MCF 10A (cell line): ENCODE measurements around the gene SLC25A34. TPM values are rescaled to one million over a fixed set of nuclear protein-coding genes. Genes with fewer than 3 reads are reported as not detected.

Experiments
- BruUV-seq: library from RNA; stranded (reverse); fragments of 400-500 nt; replicated peaks from 2 replicates; lab custom pipeline; 2021; lab: Mats Ljungman, UMichigan
- CTCF ChIA-PET: fragments of 300-600 bp; sonication (Branson Sonifier 250); formaldehyde crosslinking; extraction: SDS; loops from one replicate; lab custom pipeline; 2021; ENCODE audit warnings: antibody characterized with exemption, inconsistent platforms; lab: Yijun Ruan, JAX
- POLR2A ChIA-PET: fragments of 300-600, 350-650 bp; sonication (Branson Sonifier 250); formaldehyde crosslinking; extraction: SDS; loops from one replicate; lab custom pipeline; 2020; ENCODE audit warnings: antibody characterized with exemption, inconsistent platforms; lab: Yijun Ruan, JAX
- DNase-seq: peaks from one replicate; pipeline ENCODE4 v3.0.0-alpha.2; 2018; ENCODE audit not compliant: unreplicated experiment
- H3K27ac Mint-ChIP-seq: one replicate; pipeline ENCODE4 v1.8.0; 2022; ENCODE audit warnings: mild to moderate bottlenecking, low read depth, mixed read lengths; ENCODE audit not compliant: unreplicated experiment
- H3K27me3 Mint-ChIP-seq: one replicate; pipeline ENCODE4 v1.8.0; 2022; ENCODE audit warnings: mixed read lengths; ENCODE audit not compliant: insufficient read depth, unreplicated experiment
- H3K36me3 Mint-ChIP-seq: one replicate; pipeline ENCODE4 v1.8.0; 2022; ENCODE audit warnings: mild to moderate bottlenecking, moderate library complexity, mixed read lengths; ENCODE audit not compliant: insufficient read depth, unreplicated experiment
- H3K4me1 Mint-ChIP-seq: one replicate; pipeline ENCODE4 v1.8.0; 2022; ENCODE audit warnings: mixed read lengths; ENCODE audit not compliant: insufficient read depth, unreplicated experiment
- H3K4me3 Mint-ChIP-seq: one replicate; pipeline ENCODE4 v1.8.0; 2022; ENCODE audit warnings: mild to moderate bottlenecking, moderate library complexity, mixed read lengths; ENCODE audit not compliant: unreplicated experiment
- H3K9me3 Mint-ChIP-seq: one replicate; pipeline ENCODE4 v1.8.0; 2022; ENCODE audit warnings: mixed read lengths; ENCODE audit not compliant: unreplicated experiment
- intact Hi-C: fragments of 100-400 bp; cut with micrococcal nuclease; formaldehyde crosslinking; loops from 2 replicates; pipeline ENCODE4 v1.14.1; 2022
- total RNA-seq: library from RNA; stranded (reverse); gene quantifications from 2 replicates; pipeline ENCODE4 v1.2.3, GENCODE V29; 2022
- TF ChIP-seq, protein P1 (sequence below): fragments of 200-600 bp; IDR thresholded peaks from one replicate; pipeline ENCODE4 v1.8.0; 2022; ENCODE audit warnings: antibody characterized with exemption, mild to moderate bottlenecking; ENCODE audit not compliant: unreplicated experiment

SLC25A34 gene
- total RNA-seq, 1 experiment from 2014 or later: 0.79 TPM

DNA sequence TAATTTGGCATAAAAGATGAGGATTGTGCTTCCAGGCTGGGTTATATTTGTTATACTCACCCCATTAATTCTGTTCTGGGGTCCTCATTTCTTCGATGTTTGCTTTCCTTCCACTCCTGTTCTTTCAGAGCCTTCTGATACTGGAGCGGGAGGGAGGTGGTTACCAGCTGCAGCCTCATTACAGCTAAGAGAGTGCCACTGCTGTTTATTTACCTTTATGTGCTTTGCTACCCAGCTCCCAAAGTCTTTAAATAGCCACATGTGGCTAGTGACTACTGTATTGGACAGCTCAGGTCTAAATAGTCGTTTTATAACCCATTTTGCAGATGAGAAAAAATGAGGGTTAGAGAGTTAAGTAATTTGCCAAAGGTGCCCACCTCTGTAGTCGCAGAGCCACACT lies 26.8 kb upstream of the SLC25A34 start:
- Mint-ChIP-seq H3K36me3 (peaks cover 10% of the 10 kb centered on the region), H3K9me3 (no peaks in the 10 kb centered on the region), H3K4me3 (no peak overlapping the region), H3K27me3 (no peaks in the 10 kb centered on the region), H3K27ac (no peak overlapping the region), H3K4me1 (peaks cover 5% of the 10 kb centered on the region)
- TF ChIP-seq, protein P1, sequence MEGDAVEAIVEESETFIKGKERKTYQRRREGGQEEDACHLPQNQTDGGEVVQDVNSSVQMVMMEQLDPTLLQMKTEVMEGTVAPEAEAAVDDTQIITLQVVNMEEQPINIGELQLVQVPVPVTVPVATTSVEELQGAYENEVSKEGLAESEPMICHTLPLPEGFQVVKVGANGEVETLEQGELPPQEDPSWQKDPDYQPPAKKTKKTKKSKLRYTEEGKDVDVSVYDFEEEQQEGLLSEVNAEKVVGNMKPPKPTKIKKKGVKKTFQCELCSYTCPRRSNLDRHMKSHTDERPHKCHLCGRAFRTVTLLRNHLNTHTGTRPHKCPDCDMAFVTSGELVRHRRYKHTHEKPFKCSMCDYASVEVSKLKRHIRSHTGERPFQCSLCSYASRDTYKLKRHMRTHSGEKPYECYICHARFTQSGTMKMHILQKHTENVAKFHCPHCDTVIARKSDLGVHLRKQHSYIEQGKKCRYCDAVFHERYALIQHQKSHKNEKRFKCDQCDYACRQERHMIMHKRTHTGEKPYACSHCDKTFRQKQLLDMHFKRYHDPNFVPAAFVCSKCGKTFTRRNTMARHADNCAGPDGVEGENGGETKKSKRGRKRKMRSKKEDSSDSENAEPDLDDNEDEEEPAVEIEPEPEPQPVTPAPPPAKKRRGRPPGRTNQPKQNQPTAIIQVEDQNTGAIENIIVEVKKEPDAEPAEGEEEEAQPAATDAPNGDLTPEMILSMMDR: no peak
- ChIA-PET POLR2A (no interaction called here), CTCF (interaction anchor here (1.0 kb wide), 1 partner anchor 115 kb away, joined by 3 read pairs; no protein-coding TSS in a partner anchor)
- intact Hi-C loops: no loop called here
- DNase-seq: no peak
- BruUV-seq: no TSS peak

DNA sequence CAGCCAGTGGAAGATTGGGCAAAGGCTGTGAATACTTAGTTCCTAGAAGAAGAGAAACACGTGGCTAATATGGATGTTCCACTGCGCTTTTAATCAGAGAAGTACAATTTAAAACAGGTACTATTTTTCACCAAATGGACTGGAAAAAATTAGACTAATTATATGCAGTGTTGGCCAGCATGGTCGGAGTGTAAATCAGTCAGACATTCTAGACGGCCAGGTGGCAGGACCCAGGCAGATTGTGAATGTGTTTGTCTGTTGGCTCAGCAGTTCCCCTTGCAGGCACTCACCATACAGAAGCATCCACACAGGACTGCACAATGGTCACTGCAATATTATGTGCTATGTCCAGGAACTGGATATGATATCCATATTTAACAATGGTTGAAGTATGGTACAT lies 23.9 kb upstream of the SLC25A34 start:
- Mint-ChIP-seq H3K4me1 (no peaks in the 10 kb centered on the region), H3K27ac (no peak overlapping the region), H3K4me3 (no peak overlapping the region), H3K27me3 (no peaks in the 10 kb centered on the region), H3K9me3 (no peaks in the 10 kb centered on the region), H3K36me3 (peaks cover 16% of the 10 kb centered on the region)
- intact Hi-C loops: no loop called here
- no peak for DNase-seq
- TF ChIP-seq, protein P1: no peak
- no TSS peak for BruUV-seq
- POLR2A ChIA-PET: no interaction called here
- CTCF ChIA-PET: no interaction called here

DNA sequence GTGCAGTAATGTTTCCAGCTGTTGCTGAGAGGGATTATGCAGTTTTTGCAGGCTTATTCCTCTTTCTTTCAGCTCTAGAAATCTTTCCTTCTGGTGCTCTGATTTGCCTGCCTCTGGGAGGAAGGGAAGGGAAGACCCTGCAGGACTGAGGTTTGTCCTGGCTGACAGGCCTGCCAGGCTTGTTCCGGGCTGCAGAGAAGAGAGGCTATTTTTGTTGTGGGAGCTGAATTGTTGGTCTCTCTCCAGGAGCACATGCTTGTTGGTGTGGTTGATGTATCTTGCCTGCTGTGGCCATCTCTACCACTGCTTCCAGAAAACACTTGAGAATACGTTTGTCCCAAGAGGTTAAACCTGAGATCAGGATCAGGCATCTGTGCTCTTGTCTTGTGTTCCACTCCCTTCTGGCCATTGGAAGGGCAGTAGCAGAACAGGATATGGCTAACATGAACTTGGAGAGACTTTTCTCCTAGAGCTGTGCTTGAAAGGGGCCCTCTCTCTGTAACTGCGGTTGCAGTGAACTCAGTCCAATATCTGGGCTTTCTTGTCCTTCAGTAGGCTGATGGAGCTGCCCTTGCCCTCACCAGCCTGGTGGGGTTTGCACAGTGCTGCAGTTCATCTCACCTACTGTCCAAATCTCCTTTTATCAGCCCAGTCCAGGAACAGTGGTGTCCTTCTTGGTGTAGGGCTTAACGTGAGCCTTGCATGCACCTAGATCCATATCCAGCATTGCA lies 21.5 kb upstream of the SLC25A34 start:
- no peak overlapping the region for H3K27ac Mint-ChIP-seq
- CTCF ChIA-PET: interaction anchor here (0.6 kb wide), 1 partner anchor 55 kb away, joined by 3 read pairs; a partner anchor contains a TSS

More for the DNA sequence above, 21.5 kb upstream of the SLC25A34 start:
- Mint-ChIP-seq H3K4me3 (no peak overlapping the region), H3K4me1 (no peaks in the 10 kb centered on the region), H3K27me3 (no peaks in the 10 kb centered on the region), H3K36me3 (peaks cover 36% of the 10 kb centered on the region), H3K9me3 (no peaks in the 10 kb centered on the region)
- BruUV-seq: no TSS peak
- POLR2A ChIA-PET: interaction anchor here (1.0 to 1.2 kb wide), 3 partner anchors 8 to 27 kb away, joined by 3 to 4 read pairs (median 3); no protein-coding TSS in a partner anchor
- DNase-seq: no peak
- TF ChIP-seq, protein P1: no peak
- intact Hi-C loops: no loop called here
